Stimulated activated CD4-positive, alpha-beta T cell treated with anti-CD3 and anti-CD28 coated beads, Interleukin-1b, Interleukin-23, amount 100 ng/mL, for 4 hours (primary cell): ENCODE data around the gene SLAMF1.
"Not testable (repeated sequence)": the region's sequence is repeated elsewhere in the genome, so short reads cannot be mapped to it uniquely, and the experiment has no call there.

Experiments
- DNase-seq, 2 donors: peaks; one replicate each; pipeline ENCODE4 v3.0.0-alpha.2; 2020; ENCODE audit warnings: low read depth in 2 of 2

Gene SLAMF1

GRCh38 chr1:160563230-160563629, 83.6 kb downstream of the SLAMF1 start:
- DNase-seq = not testable (repeated sequence)

- DNase-seq = not testable (repeated sequence)
These were observed 84.1 kb downstream of the SLAMF1 start for GRCh38 chr1:160562745-160563144.

- no peak for DNase-seq
These were observed 86.0 kb downstream of the SLAMF1 start for GRCh38 chr1:160560806-160561205.

- DNase-seq = no peak
These were observed 86.7 kb downstream of the SLAMF1 start for GRCh38 chr1:160560045-160560705.

GRCh38 chr1:160559437-160559836, 87.4 kb downstream of the SLAMF1 start:
- not testable (repeated sequence) for DNase-seq

GRCh38 chr1:160558660-160559380, 88.0 kb downstream of the SLAMF1 start:
- no peak for DNase-seq
